ENCODE results near the gene COL12A1.

Gene COL12A1

DNA sequence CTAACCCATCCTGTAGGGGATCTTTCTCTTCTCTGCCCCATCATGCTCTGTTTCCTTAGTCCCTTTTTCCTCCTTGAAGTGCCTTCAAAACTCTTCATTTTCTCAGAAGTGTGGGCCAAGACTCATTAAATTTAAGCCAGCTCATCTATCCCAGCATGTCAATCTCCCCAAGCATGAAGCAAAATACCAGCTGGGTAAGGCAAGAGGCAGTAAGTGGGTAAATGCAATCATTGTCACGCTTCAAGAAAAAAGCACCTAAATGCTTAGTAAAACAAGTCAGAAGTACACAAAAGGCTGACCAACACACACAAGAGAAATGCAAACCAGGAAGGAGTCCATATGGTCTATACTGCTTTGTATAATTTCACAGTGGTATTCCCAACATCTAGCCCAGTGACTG lies 61.5 kb downstream of the COL12A1 start:
- DNase-seq (ENCODE audit: low spot score) = no peak
- ChIA-PET POLR2A (ENCODE audit: low non-redundant PET) (no interaction called here), CTCF (no interaction called here)
- TF ChIP-seq, protein P1, sequence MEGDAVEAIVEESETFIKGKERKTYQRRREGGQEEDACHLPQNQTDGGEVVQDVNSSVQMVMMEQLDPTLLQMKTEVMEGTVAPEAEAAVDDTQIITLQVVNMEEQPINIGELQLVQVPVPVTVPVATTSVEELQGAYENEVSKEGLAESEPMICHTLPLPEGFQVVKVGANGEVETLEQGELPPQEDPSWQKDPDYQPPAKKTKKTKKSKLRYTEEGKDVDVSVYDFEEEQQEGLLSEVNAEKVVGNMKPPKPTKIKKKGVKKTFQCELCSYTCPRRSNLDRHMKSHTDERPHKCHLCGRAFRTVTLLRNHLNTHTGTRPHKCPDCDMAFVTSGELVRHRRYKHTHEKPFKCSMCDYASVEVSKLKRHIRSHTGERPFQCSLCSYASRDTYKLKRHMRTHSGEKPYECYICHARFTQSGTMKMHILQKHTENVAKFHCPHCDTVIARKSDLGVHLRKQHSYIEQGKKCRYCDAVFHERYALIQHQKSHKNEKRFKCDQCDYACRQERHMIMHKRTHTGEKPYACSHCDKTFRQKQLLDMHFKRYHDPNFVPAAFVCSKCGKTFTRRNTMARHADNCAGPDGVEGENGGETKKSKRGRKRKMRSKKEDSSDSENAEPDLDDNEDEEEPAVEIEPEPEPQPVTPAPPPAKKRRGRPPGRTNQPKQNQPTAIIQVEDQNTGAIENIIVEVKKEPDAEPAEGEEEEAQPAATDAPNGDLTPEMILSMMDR (conservative IDR thresholded peaks at IDR 0.05; ENCODE audit: low read depth) = no peak
- no peak overlapping the region for H3K27ac ChIP-seq

DNA sequence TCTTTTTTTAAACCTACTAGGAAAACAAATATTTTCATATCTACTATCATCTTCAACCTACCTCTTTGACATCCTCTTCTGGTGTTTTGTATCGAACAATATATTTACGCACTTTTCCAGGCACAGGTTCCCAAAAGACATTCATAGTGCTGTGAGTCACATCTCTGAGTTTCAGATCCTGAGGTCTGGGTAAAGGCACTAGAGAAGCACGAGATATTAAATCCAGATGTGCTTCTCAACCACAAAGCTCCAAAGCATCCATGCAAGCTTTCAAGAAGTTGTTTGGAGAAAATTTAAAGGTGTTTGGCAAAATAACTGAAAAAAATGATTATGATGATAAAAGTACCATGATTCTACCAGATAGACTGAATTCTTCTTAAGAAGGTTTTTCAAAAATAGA lies 62.7 kb downstream of the COL12A1 start:
- CTCF ChIA-PET = no interaction called here
- TF ChIP-seq, protein P1 (conservative IDR thresholded peaks at IDR 0.05; ENCODE audit: low read depth) = no peak
- DNase-seq (ENCODE audit: low spot score) = no peak
- POLR2A ChIA-PET (ENCODE audit: low non-redundant PET) = no interaction called here
- no peak overlapping the region for H3K27ac ChIP-seq

DNA sequence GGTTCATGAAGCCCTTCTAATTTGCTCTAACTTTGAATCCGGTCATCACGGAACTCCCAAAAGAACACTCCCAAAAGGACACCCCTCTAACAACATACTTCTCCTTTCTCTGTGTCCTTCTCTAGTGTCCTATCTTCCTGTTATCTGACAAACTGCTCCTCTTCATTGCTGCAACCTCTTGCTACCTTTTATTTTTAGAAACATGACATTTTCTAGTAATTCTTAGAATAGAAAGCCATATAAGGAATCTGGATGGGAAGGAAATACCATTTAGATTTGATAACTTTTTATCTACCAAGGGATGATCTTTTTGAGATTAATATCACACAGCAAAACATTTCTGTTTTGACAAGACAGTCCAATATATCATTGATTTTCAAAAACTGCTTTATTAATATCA lies 63.1 kb downstream of the COL12A1 start:
- no peak for DNase-seq (ENCODE audit: low spot score)
- CTCF ChIA-PET = no interaction called here
- TF ChIP-seq, protein P1 (conservative IDR thresholded peaks at IDR 0.05; ENCODE audit: low read depth) = no peak
- H3K27ac ChIP-seq = no peak overlapping the region
- POLR2A ChIA-PET (ENCODE audit: low non-redundant PET) = no interaction called here

DNA sequence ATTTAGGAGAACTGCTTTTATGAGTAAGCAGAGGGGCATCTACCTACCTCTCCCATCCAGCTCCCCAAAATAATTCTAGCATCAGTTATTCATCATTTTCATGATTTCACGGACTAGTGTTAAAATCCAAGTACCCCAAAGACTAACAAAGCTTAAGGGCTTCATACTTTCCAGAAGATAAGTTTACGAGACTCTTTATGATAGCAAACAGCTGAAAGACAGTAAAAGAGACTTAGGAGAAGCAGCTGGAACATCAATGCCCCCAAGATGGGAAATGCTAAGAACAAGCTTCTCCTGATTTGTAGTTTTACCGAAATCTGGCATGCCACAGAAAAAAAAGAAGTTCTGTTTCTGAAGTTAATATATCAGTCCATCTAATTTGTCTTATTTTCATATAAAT lies 70.0 kb downstream of the COL12A1 start:
- POLR2A ChIA-PET (ENCODE audit: low non-redundant PET) = no interaction called here
- TF ChIP-seq, protein P1 (conservative IDR thresholded peaks at IDR 0.05; ENCODE audit: low read depth) = no peak
- CTCF ChIA-PET = interaction anchor here (0.5 kb wide), 1 partner anchor 408 kb away, joined by 3 read pairs; no protein-coding TSS in a partner anchor
- no peak for DNase-seq (ENCODE audit: low spot score)
- no peak overlapping the region for H3K27ac ChIP-seq

DNA sequence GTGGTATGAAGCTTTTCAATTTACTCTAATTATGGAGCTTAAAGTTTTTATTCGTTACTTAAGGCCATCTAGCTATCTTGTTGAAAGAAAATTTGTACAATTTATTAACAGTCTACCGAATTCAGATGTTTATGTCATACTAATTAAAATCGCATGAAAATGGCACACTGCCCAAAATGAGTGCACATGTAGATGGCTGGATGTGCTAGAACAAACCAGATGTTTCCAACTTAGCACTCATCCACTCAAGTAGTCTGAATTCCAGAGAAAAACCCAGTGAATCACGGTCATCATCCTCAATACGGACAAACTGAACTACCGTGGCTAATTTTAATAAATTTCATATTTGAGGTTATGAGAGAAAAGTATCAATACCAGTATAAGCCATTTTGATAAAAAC lies 70.4 kb downstream of the COL12A1 start:
- DNase-seq (ENCODE audit: low spot score) = no peak
- CTCF ChIA-PET = interaction anchor here (0.5 kb wide), 1 partner anchor 408 kb away, joined by 3 read pairs; no protein-coding TSS in a partner anchor
- TF ChIP-seq, protein P1 (conservative IDR thresholded peaks at IDR 0.05; ENCODE audit: low read depth) = no peak
- POLR2A ChIA-PET (ENCODE audit: low non-redundant PET) = no interaction called here
- no peak overlapping the region for H3K27ac ChIP-seq

DNA sequence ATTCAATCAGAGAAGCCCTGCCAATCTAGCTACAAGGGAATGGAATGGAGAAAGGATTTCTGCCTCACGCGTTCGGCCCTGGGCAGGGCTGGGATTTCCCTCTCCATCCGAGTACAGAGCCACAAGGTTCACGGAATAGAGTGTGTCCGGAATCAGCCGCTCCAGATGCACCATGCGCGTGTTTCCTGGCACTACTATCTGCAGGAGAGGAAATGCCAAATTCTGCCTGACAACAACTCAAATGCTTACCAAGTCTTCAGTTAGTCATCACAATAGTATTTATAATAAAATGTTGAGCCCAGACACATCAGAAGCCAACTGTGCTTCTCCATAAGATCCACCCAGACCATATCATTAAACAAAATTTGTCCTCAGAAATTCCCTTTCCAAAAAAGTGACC lies 75.1 kb downstream of the COL12A1 start:
- DNase-seq (ENCODE audit: low spot score) = no peak
- TF ChIP-seq, protein P1 (conservative IDR thresholded peaks at IDR 0.05; ENCODE audit: low read depth) = no peak
- no peak overlapping the region for H3K27ac ChIP-seq
- ChIA-PET CTCF (no interaction called here), POLR2A (ENCODE audit: low non-redundant PET) (no interaction called here)

All from RWPE1 (cell line).